Esophagus muscularis mucosa (tissue), 2 donors: Measurements from ENCODE around the gene GLG1.

ENCODE experiments used
- EP300 ChIP-seq: sonication (generic); formaldehyde crosslinking; IDR thresholded peaks from one replicate; pipeline ENCODE4 v1.6.1; 2017; ENCODE audit warnings: antibody characterized with exemption
- POLR2A ChIP-seq: fragments of 450-650 bp; IDR thresholded peaks from one replicate; pipeline ENCODE4 v1.6.1; 2017; ENCODE audit warnings: antibody characterized with exemption, moderate library complexity, mild to moderate bottlenecking, low read depth

DNA sequence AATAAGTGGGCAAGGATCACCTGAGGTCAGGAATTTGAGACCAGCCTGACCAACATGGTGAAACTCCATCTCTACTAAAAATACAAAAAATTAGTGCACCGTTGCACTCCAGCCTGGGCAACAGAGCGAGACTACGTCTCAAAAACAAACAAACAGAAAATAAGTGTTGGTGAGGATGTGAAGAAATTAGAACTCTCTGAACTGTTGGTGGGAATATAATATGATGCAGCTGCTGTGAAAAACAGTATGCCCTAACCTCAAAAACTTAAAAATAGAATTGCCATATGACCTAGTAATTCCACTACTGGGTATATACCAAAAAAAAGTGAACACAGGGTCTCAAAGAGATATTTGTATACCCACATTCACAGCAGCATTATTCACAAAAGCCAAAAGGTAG is 26.1 kb downstream of the GLG1 start:
- TF ChIP-seq POLR2A (no peak), EP300 (no peak)
